Esophagus mucosa (tissue), 1 donor: ENCODE measurements around the gene STX16. TPM values are rescaled to one million over a fixed set of nuclear protein-coding genes. Genes with fewer than 3 reads are reported as not detected.

ENCODE experiments used
- ATAC-seq: fragments of 200-7000 bp; cut with Tn5 transposase; one replicate; pipeline ENCODE4 v1.9.1; 2020
- total RNA-seq: library from RNA; stranded (reverse); gene quantifications from one replicate; pipeline ENCODE4 v1.2.4, GENCODE V29; 2023
- donor health status: DM: yes; HTN: yes; CAD: no.

The STX16 gene
- total RNA-seq, 1 donor from 2014 or later = 27.0 TPM

GRCh38 chr20:58677808-58678207 lies 26.7 kb downstream of the STX16 start:
- ATAC-seq = no peak

GRCh38 chr20:58678806-58679205 lies 27.7 kb downstream of the STX16 start:
- no peak for ATAC-seq

- ATAC-seq = no peak
These were observed 31.8 kb downstream of the STX16 start for GRCh38 chr20:58682656-58683531.

- ATAC-seq = no peak
These were observed 33.2 kb downstream of the STX16 start for GRCh38 chr20:58684291-58684690.

- no peak for ATAC-seq
These were observed 34.9 kb downstream of the STX16 start for GRCh38 chr20:58685988-58686387.

- ATAC-seq = no peak
These were observed 37.3 kb downstream of the STX16 start for GRCh38 chr20:58688414-58688813.

- no peak for ATAC-seq
These were observed 37.8 kb downstream of the STX16 start for GRCh38 chr20:58688840-58689239.

- no peak for ATAC-seq
These were observed 39.5 kb downstream of the STX16 start for GRCh38 chr20:58690396-58691135.

GRCh38 chr20:58691773-58692578 lies 40.9 kb downstream of the STX16 start:
- ATAC-seq = peak; percentile 13

GRCh38 chr20:58692579-58693225 lies 41.6 kb downstream of the STX16 start, which contains the start of gene NPEPL1:
Gene NPEPL1 (plus strand): TSS chr20:58692800. CDS start chr20:58692901, 101 bp downstream.
- peak; percentile 93 for ATAC-seq

GRCh38 chr20:58693226-58694006 lies 42.3 kb downstream of the STX16 start:
- ATAC-seq = peak; percentile 5

- ATAC-seq = no peak
These were observed 43.4 kb downstream of the STX16 start for GRCh38 chr20:58694241-58695083.

GRCh38 chr20:58695084-58695722 lies 44.1 kb downstream of the STX16 start:
- no peak for ATAC-seq

- no peak for ATAC-seq
These were observed 44.9 kb downstream of the STX16 start for GRCh38 chr20:58695895-58696375.

- ATAC-seq = no peak
These were observed 45.4 kb downstream of the STX16 start for GRCh38 chr20:58696411-58696961.

- no peak for ATAC-seq
These were observed 46.3 kb downstream of the STX16 start for GRCh38 chr20:58697201-58697866.

GRCh38 chr20:58697867-58698703 lies 47.0 kb downstream of the STX16 start:
- ATAC-seq = no peak
